ENCODE results near the gene OGA.

The OGA gene

DNA sequence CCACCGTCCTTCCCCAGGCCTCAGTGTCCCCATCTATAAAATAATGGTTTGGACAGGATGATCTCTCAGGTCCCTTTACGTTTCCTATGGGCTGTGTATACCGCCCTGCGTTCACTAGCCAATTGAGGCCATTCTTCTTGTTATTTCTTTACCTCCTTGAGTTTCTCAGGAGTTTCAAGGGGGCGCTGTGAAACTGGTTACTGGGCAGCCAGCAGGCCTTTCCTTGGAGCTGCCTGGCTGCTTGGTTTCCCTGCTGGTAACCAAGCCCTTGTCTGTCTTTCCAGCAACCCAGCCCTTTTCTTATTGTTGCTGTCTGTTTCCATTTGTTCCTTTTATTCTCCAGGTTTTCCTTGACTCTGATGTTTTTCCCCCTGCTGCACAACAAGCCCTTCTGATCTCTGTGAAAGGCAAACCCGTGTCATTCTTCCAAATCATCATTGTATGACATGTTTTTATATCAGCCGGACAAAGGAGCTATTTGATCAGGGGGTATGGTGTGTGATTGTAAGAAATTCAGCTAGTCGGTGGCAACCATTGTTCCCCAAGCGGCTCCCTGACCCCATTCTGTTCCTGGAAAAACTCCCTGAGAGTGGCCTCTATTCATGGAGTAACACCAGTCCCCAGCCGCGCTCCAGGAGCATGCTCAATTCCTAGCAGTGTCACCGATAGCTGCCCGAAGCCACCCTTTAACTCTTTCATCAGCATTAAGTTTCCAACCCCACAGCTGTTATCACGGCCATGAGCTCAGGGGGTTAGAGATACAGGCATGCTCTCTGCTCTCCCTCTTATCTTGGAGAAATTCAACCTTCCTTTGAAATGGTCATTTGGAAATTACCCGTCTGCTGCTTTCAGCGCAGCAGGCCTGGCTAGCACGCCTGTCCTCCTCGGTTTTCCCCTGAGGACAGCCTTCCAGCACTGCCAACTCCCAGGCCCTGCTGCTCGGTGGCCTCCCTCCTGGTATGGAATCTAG is 68.9 kb downstream of the OGA start:
- no peak for DNase-seq

DNA sequence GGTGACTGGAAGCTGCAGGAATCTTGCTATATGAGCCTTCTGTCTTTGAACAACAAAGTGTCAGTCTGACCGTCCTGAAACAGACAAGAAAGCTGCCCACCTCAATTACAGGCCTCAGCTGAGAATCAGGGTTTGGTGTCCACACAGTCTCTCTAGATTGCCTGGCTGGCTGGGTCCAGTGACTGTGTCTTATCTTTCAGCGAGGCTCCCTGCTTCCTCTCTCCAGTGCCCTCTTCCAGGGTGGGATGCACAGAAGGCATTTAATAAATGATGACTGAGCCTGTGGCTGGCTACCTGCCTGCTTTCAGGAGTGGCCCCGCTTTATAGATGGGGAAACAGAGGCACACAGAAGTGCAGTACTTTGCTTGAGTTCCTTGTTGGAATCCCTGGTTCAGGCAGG is 69.7 kb downstream of the OGA start:
- no peak for DNase-seq

DNA sequence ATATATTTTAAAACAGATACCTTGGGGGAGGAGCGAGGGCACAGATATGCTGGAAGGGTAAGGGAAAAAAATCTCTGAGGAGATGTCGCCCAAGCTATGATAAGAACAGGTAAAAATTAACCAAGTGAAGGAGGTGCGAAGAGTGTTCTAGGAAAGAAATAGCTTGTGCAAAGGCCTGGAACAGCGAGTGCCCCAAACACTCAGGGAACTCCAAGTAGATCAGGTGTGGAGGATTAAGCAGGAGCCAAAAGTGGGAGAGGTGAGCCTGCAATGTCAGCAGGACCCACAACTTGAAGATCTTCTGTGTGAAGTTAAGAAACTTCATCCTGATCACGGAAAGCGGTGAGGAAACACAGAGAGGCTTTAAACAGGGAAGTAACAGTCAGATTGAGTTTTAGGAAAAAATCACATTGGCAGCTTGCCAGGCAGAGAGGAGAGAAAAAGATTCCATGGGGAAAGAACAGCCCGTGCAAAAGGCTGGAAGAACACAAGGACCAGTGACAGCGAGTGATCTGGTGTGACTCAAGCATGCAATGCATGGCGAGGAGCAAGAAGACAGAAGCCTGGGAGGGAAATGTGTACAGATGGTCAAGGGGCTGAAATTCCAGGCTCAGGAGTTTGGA is 73.1 kb downstream of the OGA start:
- no peak for DNase-seq

GRCh38 chr10:101744267-101744666 is 74.0 kb downstream of the OGA start:
- DNase-seq, result no peak

GRCh38 chr10:101741938-101742337 is 76.3 kb downstream of the OGA start:
- no peak for DNase-seq

- no peak for DNase-seq
Measured at GRCh38 chr10:101736666-101737065, 81.6 kb downstream of the OGA start.

All from DMS 273 treated with DMSO at 0.1 percent for 48 hours (cell line).